Muscle of arm (tissue), 12 donors: Measurements from ENCODE around the gene CTCFL. TPM values are rescaled to one million over a fixed set of nuclear protein-coding genes. Genes with fewer than 3 reads are reported as not detected.
A peak's percentile ranks its signal among the peaks of the same experiment; 100 is the strongest.

Experiments
- DNase-seq: peaks from one replicate; pipeline ENCODE4 v3.0.0-alpha.2; 2013
- polyA plus RNA-seq, 12 donors: library from polyadenylated mRNA; unstranded; fragments of 120-200 nt; gene quantifications; one replicate each; pipeline ENCODE4 v1.2.1, GENCODE V29; 2013; ENCODE audit not compliant: insufficient read length in 12 of 12

Gene CTCFL
- polyA plus RNA-seq, 12 donors, result 0.08 to 0.45 (median 0.20) TPM; not detected in 2

DNA sequence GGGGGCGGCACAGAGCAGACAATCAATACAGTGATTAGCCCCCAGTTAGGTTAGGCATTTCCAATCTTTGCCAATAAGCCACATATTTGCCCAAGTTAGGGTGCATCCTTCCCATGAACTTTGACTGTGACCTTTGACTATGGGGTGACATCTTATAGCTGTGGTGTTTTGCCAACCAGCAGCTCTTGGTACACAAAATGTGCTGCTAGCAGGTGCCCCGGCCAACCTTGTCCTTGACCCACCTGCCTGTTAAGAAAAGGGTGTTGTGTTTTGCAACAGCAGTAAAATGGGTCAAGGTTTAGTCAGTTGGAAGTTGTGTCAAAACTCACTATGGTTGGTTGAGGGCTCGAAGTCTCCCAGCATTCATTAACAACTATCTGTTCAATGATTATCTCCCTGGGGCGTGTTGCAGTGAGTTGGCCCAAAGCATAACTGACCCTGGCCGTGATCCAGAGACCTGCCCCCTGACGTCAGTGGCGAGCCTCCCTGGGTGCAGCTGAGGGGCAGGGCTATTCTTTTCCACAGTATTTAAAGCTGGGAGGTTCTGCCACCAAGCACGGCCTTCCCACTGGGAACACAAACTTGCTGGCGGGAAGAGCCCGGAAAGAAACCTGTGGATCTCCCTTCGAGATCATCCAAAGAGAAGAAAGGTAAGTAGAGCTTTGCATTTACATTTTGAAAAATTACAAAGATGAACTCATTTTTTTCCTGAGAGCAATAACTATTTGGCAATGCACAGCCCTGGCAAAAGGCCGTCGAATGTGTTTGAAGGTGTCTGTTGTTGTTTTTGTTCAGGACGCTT is 35.8 kb upstream of the CTCFL start, which contains the start of gene PCK1:
TSS of gene PCK1 (plus strand) at position 557 of the 802 bp plus-strand sequence. CDS start 302 bp downstream, outside the sequence.
- DNase-seq, result peak; percentile 28

DNA sequence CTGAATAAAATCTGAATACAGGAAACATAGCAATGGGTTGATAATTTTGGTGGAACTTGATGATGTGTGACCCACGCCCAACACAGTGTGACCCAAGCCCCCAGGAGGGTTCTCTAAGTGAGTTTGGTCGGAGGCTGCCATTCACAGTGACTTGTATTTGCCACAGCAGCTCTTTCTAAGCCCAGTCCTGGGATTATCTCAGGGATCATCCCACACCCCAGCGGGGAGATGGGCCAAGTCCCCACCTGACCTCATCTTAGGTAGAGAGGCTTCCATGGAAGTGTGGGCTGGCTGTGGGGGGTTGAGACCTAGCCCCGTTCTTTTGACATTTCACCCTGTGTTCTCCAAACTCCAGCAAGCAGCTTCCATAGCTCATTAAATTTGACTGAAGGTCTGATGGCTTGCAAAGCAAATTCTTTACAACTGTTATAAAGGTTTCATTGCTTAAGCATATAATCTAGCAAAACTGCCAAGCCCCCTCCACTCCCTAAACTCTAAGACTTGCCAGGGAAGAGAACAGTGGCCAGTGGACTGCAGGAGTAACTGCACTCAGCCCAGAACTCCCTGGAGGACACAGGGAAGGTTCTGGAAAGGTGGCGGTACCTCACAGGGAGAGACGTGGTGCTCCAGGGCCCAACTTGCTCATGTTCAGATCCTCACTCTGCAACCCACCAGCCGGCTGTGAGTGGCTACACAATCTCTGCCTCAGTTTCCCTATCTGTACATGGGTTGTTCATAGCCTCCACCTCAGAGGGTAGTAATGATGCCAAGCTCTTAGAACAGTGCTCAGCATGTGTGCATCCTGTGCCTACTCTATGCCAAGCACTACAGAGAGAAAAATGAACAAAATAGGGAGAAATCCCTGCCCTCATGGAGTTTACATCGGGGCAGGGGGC is 35.0 kb upstream of the CTCFL start:
- DNase-seq, result no peak

DNA sequence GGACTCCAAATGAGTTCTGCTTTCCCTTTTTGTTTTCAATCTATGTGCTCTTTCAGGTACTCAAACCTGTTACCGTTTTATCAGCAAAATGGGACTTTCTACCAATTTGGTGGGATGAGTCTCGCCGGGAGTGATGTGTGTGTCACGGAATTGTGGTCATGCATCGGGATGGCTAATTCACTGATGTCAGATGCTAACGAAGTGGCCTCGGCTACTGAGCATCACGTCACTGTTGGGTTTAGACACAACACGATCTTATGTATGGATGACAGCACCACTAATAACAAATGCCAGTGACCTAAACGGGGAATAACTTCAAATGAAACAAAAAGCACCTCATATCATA is 34.3 kb upstream of the CTCFL start:
- DNase-seq, result no peak

DNA sequence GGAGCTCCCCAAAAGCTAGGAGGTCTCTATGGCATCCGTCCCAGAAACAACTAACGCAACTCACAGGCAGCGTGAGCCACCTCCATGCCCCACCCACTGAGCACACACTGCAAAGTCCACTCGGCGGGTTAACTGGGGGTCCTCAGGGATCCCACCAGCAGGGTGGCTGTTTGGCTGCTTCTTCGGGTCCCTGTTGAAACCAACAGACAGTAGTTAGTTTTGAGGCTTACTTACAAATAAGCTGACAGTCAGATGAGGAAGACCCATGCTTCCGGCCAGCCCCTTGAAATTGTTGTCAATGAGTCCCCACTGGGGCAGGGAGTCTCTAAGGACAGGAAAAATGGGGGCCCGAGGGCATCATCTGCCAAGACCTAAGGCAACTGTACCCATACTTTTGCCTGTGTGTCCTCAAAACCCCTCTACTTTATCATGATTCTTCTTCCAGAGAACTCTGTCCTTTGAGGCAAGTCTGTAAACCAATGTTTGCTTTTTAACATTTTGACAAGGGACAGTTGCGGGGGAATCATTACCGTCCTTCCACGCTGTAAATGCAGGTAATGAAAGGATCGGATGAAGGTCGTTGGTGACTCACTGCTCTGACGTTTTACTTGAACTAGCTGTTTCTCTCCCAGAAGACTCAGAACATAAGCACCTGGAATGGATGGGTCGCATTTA is 33.8 kb upstream of the CTCFL start:
- DNase-seq, result no peak

DNA sequence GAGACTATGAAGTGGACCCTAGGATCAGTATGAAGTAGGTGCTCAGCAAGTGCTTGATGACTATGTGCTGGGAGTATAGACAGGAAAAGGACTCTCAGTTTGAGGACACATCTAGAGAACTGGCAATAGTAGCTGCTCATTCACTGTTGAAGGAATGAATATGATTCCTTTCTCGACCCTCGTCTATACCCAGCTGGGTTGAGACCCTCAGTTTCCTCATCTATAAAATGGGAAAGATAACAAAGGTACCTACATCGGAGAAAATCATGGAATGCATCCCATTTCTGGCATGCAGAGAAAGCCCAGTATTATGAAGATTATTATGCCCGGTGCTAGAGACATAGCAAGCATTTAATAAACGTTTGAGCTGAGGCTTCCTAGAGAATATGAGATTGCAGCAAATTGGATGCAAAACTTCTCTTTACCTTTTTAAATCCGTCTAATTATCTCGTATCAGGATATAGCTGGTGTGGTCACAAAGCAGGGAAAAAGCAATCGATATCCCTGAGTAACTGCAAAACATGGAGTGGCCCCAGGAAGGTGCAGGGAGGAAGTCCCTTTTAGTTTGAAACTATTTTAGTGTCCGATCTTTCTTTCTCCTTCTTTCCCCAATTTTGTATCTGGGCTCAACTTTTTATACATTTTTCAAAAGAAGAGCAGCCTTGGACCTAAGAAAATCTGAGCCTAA is 33.1 kb upstream of the CTCFL start:
- DNase-seq, result no peak

DNA sequence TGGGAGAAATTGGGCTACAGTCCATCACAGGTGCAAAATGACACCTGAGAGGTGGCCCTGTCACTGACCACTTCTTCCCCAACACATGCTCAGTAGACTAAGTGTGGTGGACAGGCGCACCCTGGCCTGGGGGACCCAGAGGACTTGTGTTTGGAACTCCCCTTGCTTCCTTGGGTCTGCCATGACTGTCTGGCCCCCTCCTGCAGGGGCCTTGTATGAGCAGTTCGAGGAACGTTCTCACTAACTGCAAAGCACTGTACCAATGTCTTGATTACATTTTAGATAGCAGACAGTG is 32.0 kb upstream of the CTCFL start:
- DNase-seq, result no peak

DNA sequence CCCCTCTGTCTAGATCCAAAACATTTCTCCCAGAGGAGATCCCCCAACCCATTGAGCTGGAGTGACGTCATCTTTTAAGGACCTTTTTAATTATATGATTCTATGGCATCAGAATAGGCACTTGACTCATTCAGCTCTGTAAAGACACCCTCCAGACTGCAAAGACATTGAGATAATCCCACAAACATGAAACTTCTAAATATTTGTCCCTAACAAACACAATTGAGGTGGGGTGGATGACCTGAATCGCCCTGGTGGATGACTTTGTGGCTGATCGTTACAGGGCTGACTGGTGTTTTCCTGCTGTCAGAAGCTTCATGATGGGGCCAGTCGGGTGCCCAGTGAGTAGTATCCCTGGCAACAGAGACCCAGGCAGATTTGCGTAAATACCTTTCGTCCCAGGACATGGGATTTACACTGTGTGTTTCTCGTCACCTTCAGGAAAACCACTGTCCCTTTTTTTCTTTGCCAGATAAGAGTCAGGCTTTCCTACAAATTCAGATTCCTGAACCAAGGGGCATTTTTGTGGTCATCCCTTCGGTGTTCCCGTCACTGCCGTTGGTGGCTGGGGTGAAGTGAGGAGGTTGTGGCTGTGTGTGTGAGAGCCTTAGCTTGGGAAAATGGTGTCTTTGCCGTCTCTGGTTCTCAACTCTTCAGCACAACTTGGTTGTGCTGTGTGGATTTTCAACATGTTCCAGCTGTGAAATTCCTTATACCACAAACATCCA is 30.7 kb upstream of the CTCFL start:
- no peak for DNase-seq

DNA sequence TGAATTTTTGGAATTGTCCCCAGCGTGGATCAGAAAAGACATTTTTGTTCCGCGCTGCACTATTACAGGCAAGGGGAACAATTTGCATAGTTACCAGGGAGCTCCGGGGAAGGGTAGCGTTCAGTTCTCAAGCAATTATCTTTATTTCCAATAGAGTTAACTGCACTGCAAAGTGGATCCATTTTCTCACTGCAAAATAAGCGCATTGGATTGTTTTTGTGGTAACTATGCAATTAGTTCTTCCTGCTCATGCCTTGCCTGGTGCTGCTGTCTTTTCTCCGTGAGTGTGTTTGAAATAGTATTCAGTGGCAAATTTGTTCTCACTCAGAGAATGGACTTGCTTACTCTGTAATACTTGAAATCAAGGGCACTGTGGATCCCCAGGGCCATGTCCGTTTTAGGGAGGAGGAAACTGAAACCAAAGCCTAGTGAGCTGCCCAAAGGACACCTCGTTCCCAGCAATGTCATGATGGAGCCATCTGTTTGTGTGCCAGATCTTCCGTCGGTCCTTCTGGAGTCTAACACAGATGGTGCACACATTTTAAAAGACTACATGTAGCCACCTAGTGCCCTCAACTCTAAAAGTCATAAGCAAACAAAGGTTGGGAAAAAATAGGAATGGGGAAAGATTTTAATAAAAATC is 28.6 kb upstream of the CTCFL start:
- no peak for DNase-seq

DNA sequence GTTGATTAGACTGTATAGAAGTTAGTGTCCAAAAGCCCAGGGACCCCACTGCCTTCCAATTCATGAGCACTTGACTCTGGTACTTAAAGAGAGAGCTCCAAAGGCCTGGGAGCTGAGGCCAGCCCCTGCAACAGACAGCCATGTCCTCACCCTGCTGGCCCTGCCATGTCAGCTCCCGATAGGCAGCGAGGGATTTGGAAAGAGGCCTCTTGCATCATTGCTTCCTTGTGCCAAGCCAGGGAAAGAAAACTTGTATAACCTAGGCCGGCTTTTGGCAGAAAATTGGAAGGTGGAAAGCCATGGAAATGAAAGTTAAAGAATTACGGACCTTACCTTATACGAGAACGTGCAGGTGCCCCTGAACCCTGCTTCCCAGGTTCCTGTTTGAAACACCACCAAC is 27.5 kb upstream of the CTCFL start:
- no peak for DNase-seq

DNA sequence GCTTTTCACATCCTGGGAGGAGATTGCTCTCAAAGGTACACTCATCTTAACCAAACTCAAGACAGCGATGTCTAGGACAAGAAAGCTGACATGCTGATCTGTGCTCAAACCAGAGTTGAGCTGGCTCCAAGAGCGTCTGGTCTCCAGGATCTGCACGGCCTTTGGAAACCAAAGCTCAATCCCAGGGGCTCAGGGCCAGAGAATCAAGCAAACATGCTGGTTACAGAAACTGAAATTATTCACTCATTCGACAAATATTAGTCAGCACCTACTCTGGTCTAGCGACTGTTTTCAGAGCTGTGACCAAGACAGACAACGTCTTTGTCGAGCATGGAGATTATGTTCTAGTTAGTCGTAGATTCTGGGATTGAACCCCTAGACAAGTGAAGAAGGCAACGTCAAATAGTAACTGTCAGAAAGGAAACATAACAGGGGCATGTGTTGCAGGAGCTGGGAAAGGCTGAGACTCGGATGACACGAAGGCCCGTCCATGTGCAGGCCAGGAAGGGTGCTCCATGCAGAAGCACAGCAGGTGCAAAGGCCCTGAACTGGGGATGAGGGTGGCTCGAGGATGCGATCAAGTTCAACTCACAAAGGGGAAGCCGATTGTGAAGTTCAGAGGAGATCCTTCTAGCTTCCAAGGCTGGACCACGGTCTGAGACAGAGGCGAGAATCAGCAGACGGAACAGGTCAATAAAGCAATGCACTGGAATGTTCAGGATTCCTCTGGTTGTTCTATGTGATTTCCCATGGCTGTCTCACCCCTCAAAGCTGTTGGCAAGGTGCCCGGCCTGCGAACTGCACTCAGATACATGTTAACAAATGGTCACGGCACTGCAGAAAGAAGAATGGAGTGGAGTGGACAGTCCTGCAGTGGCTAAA is 23.5 kb upstream of the CTCFL start:
- no peak for DNase-seq

DNA sequence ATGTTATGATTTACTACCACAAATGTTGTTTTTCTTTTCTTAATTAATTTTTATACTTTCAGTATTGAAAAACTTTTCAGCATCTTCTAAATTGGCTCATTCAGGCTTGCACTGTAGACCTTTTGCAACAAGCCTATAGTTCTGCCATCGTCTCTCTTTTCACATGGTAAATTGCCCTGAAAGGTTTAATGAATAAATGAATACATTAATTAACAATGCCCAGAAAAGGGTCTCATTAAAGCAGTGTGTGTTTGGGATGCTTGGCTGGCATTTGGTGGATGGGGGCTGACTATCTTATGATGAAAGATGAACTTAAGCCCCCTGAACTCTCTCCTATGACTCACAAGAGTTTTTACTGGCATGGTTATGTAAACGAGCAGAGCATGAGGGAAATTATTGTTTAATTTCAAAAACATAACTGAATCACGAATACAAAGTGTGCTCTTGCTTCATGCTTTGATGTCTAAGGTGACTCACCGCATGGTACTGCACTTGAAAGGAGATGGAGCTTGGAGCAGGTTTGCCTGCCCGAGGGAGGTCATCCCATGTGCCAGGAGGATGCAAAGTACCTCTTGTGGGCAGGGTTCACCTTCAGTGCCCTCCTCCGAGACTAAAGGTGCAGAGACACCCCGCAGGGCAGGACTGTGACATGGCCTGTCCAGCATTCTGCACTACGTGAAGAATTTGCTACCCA is 22.2 kb upstream of the CTCFL start:
- no peak for DNase-seq

DNA sequence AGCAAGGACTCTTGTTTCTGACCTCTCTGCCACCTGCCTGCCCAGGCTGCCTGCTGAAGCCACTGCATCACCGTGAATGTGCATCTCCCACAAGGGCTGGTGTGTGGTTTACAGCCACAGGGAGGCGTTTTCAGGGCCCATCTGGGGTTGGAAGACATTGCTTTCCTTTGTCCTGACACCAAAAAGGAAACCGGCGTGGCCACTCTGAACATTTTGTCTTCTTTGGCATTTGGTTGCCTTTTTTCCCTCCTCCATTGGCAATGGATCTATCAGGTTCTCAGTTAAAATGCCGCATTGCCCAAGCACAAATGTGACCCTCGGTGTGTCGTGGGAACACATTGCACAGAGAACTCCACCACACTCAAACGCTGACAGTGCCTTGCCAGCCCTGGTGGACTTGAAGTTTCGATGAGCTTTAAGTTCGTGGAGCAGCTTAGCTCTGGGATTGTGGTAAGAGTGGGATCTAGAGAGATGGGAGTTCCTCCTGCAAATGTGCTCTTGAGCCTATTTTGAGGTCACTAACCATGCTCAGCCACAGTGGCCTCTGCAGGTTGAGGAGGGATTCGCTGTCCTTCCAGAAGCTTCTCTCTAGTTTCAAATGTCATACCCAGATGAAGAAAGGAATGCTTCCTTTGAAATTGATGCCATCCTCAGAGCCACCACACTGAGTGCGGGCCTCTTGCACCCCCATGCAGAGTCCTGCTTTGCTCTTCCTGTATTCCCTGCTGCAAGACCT is 21.2 kb upstream of the CTCFL start:
- DNase-seq, result no peak

DNA sequence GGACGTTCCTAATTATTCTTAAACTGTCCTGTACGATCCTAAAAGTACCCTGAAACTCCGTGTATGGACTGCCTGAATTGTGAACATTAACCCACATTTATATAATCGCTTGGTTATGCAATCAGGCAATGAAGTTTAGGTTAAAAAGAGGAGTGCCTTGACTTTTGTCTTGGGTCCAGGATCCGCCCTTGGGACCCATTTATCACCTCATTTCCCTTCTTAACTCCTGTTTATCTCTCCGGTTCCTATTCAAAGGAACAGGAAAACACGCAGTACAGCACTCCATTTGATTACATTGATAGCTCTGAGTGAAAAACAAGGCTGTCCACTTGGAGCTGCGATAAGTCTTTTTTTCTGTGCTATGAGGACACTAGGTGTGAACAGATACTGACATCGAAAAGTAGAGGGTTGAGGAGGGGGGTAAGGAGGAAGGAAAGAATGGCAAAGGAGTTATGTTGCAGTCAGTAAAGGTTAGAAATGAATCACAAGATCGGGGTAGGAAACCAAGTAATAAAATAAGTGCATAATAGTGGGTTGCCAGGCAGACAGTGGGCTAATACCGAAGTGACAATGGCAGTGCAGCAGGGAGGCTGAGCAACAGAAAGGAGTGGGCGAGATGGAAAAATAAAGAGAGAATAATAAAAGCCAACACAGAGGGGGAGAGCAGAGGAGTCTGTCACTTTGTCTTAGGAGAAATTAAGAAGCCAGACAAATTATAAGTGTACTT is 20.1 kb upstream of the CTCFL start:
- DNase-seq, result no peak

DNA sequence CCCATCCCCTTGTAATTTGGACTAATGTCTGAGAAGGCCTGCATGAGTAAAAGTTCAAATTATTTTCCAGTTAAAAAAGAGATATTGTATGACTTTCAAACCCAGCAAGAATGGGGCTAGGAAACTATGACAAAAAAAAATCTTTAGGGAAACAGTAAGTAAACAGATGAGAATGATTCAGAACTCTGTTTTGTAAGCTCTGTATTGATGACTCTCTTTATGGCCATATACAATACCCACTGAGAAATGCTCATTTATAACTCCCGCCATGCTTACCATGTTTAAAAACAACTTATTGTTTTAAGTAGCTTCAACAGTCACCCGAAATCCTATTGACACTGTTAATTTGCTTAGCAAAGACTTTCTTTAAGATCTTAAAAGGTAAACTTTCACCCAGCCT is 18.8 kb upstream of the CTCFL start:
- DNase-seq, result no peak

DNA sequence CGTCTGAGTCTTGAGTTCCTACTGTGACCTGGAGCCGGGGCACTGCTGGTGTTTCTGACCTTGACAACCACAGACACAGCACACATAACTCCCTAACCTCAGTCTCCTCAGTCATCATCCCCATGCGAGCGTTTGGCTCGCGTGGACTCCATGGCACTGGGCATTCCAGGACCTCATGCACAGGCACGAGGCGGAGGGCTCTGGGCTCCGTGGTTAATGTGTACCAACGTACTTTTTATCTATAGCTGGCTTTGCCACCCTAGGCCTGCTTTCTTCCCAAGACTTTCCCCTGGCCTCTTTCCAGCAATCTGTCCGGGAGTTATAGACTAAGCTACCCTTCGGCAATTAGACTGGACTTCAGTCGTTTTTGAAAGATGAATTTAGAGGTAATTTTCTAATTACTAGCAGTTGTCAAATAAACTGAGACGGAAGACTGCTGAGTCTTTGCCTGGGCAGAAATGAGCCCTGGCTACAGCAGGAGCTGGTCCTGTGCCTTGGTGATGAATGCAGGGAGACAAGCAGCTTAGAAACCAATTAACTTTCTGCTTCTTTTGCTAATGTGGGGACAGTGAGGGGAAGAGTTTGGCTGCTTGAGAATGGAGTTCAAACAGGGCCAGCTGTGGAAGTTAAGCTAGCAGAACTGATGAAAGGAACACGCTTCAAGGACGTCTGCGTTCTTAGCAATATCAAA is 16.1 kb upstream of the CTCFL start:
- DNase-seq, result no peak

DNA sequence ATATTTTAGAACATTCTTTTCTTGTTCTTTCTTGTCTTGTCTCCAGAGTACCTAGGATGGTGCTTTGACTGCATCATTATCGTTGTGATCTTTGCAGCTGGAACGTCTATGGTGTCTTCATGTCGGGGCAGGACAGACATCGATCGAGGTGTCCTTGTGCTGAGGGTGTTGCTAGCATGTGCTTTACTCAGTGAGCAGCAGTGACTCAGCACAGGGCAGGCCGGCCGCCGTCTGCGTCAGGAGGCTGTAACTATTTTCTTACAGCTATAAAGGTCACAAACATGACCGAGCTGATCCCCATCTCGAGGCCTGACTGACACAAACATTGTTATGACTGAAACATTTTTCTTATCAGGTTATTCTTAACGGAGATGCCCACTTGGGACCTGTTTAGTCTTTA is 14.9 kb upstream of the CTCFL start:
- DNase-seq, result no peak

DNA sequence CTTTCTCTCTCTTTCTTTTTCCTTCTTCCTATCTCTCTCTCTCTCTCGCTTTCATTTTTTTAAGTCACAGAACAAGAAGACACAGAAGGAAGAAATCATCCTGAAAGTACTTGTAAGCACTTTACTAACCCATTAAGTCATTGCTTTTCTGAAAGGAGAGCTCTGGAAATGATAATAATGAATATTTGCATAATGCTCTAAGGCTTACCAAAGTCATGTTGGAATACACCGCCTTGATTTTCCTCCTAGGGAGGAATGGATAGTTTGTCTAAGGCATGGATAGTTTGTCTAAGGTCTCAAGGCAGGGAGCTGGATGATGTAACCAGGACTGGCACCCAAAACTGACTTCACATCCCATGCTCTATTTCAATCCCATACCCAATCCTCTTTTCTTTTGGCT is 12.9 kb upstream of the CTCFL start:
- no peak for DNase-seq
